GM18502 (cell line): ENCODE measurements around the gene PGA5.

ENCODE experiments used
- ATAC-seq: cut with Tn5 transposase; IDR thresholded peaks from one replicate; pipeline ENCODE4 v1.9.1; 2021; ENCODE audit warnings: mild to moderate bottlenecking; ENCODE audit not compliant: unreplicated experiment, poor library complexity

PGA5 gene

GRCh38 chr11:61290905-61291690 lies 50.1 kb downstream of the PGA5 start:
- no peak for ATAC-seq

- no peak for ATAC-seq
Observed at GRCh38 chr11:61292356-61292755, 51.4 kb downstream of the PGA5 start.

- peak; percentile 44 for ATAC-seq
Observed at GRCh38 chr11:61293867-61294716, 53.1 kb downstream of the PGA5 start.

GRCh38 chr11:61294717-61295595 lies 54.0 kb downstream of the PGA5 start, which contains the start of gene VWCE:
VWCE (minus strand) TSS chr11:61295316; CDS start chr11:61295037, 279 bp downstream.
- ATAC-seq: peak; percentile 71

GRCh38 chr11:61295596-61295926 lies 54.6 kb downstream of the PGA5 start:
- ATAC-seq: no peak

GRCh38 chr11:61297341-61297740 lies 56.4 kb downstream of the PGA5 start:
- ATAC-seq: no peak

GRCh38 chr11:61297746-61298145 lies 56.8 kb downstream of the PGA5 start:
- no peak for ATAC-seq

- ATAC-seq: no peak
Observed at GRCh38 chr11:61298663-61299244, 57.8 kb downstream of the PGA5 start.
